T-cell (primary cell): ENCODE data around the gene BPNT1. TPM values are rescaled to one million over a fixed set of nuclear protein-coding genes. Genes with fewer than 3 reads are reported as not detected.
"Not testable (repeated sequence)": the region's sequence is repeated elsewhere in the genome, so short reads cannot be mapped to it uniquely, and the experiment has no call there.

Experiments
- ATAC-seq, 4 experiments: fragments of 200-7000 bp in 3 of 4; fragments of 150-1000 bp in 1 of 4; cut with Tn5 transposase; replicated peaks in 1 of 4; 1 replicate in 3 of 4; 2 replicates in 1 of 4; pipeline ENCODE4 v1.10.0; 2021; ENCODE audit warnings: moderate library complexity in 3 of 4, mild to moderate bottlenecking in 2 of 4, moderate number of reproducible peaks in 1 of 4
- CTCF ChIA-PET, 2 donors: fragments of 300-600 bp; sonication (Branson Sonifier 250); formaldehyde crosslinking; loops; one replicate each; lab custom pipeline; 2022; ENCODE audit warnings: antibody characterized with exemption in 2 of 2; lab: Charles Lee
- POLR2A ChIA-PET, 2 donors: fragments of 300-600 bp; sonication (Branson Sonifier 250); formaldehyde crosslinking; loops; one replicate each; lab custom pipeline; 2022; ENCODE audit warnings: antibody characterized with exemption in 2 of 2; lab: Charles Lee
- DNase-seq, 35 experiments: peaks; one replicate each; pipeline versions ENCODE4 v3.0.0 to v3.0.0-alpha.2; 2013 to 2023
- H3K27ac ChIP-seq: one replicate; pipeline ENCODE4 v1.5.1; 2013; ENCODE audit warnings: low read length
- H3K27me3 ChIP-seq, 2 experiments: replicated peaks in 1 of 2; 1 replicate in 1 of 2; 2 replicates in 1 of 2; pipeline versions ENCODE4 v1.6.1 to v1.7.0; 2013; ENCODE audit warnings: low read length in 1 of 2, mixed read lengths in 1 of 2; ENCODE audit not compliant: control insufficient read depth in 2 of 2, insufficient read depth in 2 of 2; ENCODE audit errors: extremely low read depth in 1 of 2
- H3K36me3 ChIP-seq, 2 donors: 1 replicate in 1 of 2; 2 replicates in 1 of 2; pipeline versions ENCODE4 v1.6.1 to v1.7.0; 2013; ENCODE audit warnings: low read length in 1 of 2; ENCODE audit not compliant: control insufficient read depth in 2 of 2, insufficient read depth in 1 of 2; ENCODE audit errors: extremely low read depth in 1 of 2
- H3K4me1 ChIP-seq, 2 experiments: 1 replicate in 1 of 2; 2 replicates in 1 of 2; pipeline versions ENCODE4 v1.6.1 to v1.7.0; 2013; ENCODE audit warnings: low read length in 2 of 2, mixed read lengths in 1 of 2; ENCODE audit not compliant: insufficient read depth in 2 of 2, control insufficient read depth in 1 of 2; ENCODE audit errors: extremely low read depth in 1 of 2
- H3K4me3 ChIP-seq, 2 donors: 1 replicate in 1 of 2; 2 replicates in 1 of 2; pipeline versions ENCODE4 v1.5.1 to v1.7.0; 2013; ENCODE audit warnings: mild to moderate bottlenecking in 2 of 2, low read length in 1 of 2, moderate library complexity in 1 of 2; ENCODE audit not compliant: control insufficient read depth in 1 of 2; ENCODE audit errors: extremely low read depth in 1 of 2
- H3K9me3 ChIP-seq: 2 replicates; pipeline ENCODE4 v1.7.0; 2013
- H3K27ac Mint-ChIP-seq, 2 donors: one replicate each; pipeline ENCODE4 v1.8.0; 2020 to 2021; ENCODE audit warnings: mild to moderate bottlenecking in 2 of 2, mixed read lengths in 2 of 2
- H3K27me3 Mint-ChIP-seq, 2 donors: one replicate each; pipeline ENCODE4 v1.8.0; 2021 to 2022; ENCODE audit warnings: mixed read lengths in 2 of 2
- H3K36me3 Mint-ChIP-seq: one replicate; pipeline ENCODE4 v1.8.0; 2021; ENCODE audit warnings: mixed read lengths
- H3K4me1 Mint-ChIP-seq, 3 donors: one replicate each; pipeline ENCODE4 v1.8.0; 2020 to 2022; ENCODE audit warnings: mixed read lengths in 3 of 3, mild to moderate bottlenecking in 1 of 3
- H3K4me3 Mint-ChIP-seq, 3 donors: one replicate each; pipeline ENCODE4 v1.8.0; 2020 to 2022; ENCODE audit warnings: mild to moderate bottlenecking in 3 of 3, mixed read lengths in 3 of 3, moderate library complexity in 3 of 3
- H3K9me3 Mint-ChIP-seq, 3 donors: one replicate each; pipeline ENCODE4 v1.8.0; 2020 to 2022; ENCODE audit warnings: mixed read lengths in 3 of 3
- WGBS: methylation state at CpG from one replicate; pipeline ENCODE4 v1.1.5; 2013; ENCODE audit warnings: missing lambda C conversion rate; ENCODE audit not compliant: insufficient coverage; 5-methylcytosine and 5-hydroxymethylcytosine counted together
- total RNA-seq, 35 experiments: library from RNA in 6 of 35; stranded (reverse) in 6 of 35; fragments of 120-200 nt in 1 of 35; gene quantifications; one replicate each; pipeline versions ENCODE4 v1.2.1 to v1.2.4 and lab custom pipeline; 2013 to 2026

Gene BPNT1
- total RNA-seq, 5 donors from 2014 or later (not counting 1 experiment from before 2014, with no cell fraction given), result 8.5 to 16.8 (median 14.3) TPM

DNA sequence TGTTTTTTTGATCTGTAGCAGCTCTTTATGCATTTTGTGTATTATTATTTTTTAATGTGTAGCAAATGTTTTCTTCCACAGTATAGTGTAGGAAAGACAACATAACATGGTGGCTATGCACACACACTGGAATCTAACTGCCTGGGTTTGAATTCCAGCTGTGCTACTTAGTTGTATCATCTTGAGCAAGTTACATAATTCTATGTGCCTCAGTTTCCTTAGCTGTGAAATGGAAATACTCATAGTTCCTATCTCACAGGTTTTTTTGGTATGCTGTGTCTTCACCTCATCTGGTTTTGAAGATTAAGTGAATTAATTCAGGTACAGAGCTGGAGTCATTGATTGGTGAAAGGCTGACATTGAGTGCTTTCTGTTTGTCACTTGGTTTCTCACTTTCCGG lies 3.1 kb upstream of the BPNT1 start:
- POLR2A ChIA-PET, result no interaction called here
- no CpG with 5 or more reads among the region's 1 CpG for WGBS
- peak overlapping the region in 1 of 2 donors; percentile 19 for H3K27ac Mint-ChIP-seq

DNA sequence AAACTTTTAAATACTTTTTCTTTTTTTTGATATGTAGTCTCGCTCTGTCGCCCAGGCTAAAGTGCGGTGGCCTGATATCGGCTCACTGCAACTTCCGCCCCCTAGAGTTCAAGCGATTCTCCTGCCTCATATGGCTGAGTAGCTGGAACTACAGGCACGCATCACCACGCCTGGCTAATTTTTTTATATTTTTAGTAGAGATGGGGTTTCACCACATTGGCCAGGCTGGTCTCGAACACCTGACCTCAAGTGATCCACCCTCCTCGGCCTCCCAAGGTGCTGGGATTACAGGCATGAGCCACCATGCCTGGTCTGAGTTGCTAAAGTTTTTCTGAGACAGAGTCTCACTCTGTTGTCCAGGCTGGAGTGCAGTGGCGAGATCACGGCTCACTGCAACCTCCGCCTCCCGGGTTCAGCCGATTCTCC lies 3.3 kb downstream of the BPNT1 start:
- H3K36me3 Mint-ChIP-seq, H3K27ac ChIP-seq, H3K27me3 Mint-ChIP-seq, H3K9me3 Mint-ChIP-seq, H3K36me3 ChIP-seq, POLR2A ChIA-PET, H3K27me3 ChIP-seq, CTCF ChIA-PET, H3K4me3 Mint-ChIP-seq, H3K27ac Mint-ChIP-seq, H3K9me3 ChIP-seq, ATAC-seq, H3K4me3 ChIP-seq, DNase-seq: not testable (repeated sequence)
- peaks cover 16 to 19% (median 18%) of the 10 kb centered on the region in 3 donors for H3K4me1 Mint-ChIP-seq
- H3K4me1 ChIP-seq, result peaks cover 9 to 16% of the 10 kb centered on the region in 2 experiments
- 98% methylated on average over 6 of the region's 15 CpGs for WGBS

More for the DNA sequence above, 3.1 kb upstream of the BPNT1 start:
- ATAC-seq (no peak), DNase-seq (no peak)
- H3K9me3 Mint-ChIP-seq, result no peaks in the 10 kb centered on the region
- H3K36me3 Mint-ChIP-seq, result peaks cover 5% of the 10 kb centered on the region
- Histone ChIP-seq H3K9me3 (no peaks in the 10 kb centered on the region), H3K4me1 (peaks cover 25 to 33% of the 10 kb centered on the region in 2 experiments), H3K4me3 (no peak overlapping the region), H3K36me3 (peaks cover 0 to 11% of the 10 kb centered on the region in 2 donors), H3K27ac (no peak overlapping the region), H3K27me3 (no peaks in the 10 kb centered on the region)
- H3K4me1 Mint-ChIP-seq, result peaks cover 19 to 46% (median 42%) of the 10 kb centered on the region in 3 donors
- H3K27me3 Mint-ChIP-seq, result no peaks in the 10 kb centered on the region
- CTCF ChIA-PET, result no interaction called here
- peak overlapping the region in 1 of 3 donors; percentile 13 for H3K4me3 Mint-ChIP-seq

DNA sequence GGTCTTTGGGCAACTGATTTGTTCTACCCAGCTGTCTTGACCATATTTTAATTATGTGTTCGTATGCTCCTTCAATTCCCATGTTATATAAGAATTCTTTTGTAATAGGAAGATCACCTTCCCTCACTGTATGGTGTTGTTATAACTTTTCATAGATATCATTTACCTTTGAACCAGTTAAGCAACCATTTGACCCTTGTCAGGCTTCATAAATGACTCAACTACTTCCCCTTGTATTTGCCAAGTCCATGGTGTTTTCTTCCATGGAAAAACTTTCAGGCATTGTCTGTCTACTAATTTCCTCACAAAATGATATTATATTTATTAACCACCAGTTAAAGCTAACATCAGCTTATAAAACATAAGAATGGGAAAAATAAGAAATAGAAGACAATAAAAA lies 5.1 kb downstream of the BPNT1 start:
- H3K9me3 Mint-ChIP-seq, result no peaks in the 10 kb centered on the region
- H3K4me3 ChIP-seq, result no peak overlapping the region
- DNase-seq (no peak), ATAC-seq (no peak)
- POLR2A ChIA-PET, result no interaction called here
- H3K4me3 Mint-ChIP-seq, result no peak overlapping the region
- H3K27ac Mint-ChIP-seq, result no peak overlapping the region
- H3K4me1 ChIP-seq, result peaks cover 6 to 8% of the 10 kb centered on the region in 2 experiments
- H3K27ac ChIP-seq, result no peak overlapping the region
- no peaks in the 10 kb centered on the region for H3K36me3 ChIP-seq
- no CpG with 5 or more reads among the region's 1 CpG for WGBS
- H3K4me1 Mint-ChIP-seq, result peaks cover 11 to 12% (median 11%) of the 10 kb centered on the region in 3 donors
- peaks cover 17% of the 10 kb centered on the region for H3K36me3 Mint-ChIP-seq
- no peaks in the 10 kb centered on the region for H3K27me3 Mint-ChIP-seq
- no peaks in the 10 kb centered on the region for H3K27me3 ChIP-seq
- no peaks in the 10 kb centered on the region for H3K9me3 ChIP-seq
- CTCF ChIA-PET, result interaction anchor here in 1 of 2 donors (0.8 kb wide), 1 partner anchor 35 kb away, joined by 3 read pairs; no protein-coding TSS in a partner anchor

DNA sequence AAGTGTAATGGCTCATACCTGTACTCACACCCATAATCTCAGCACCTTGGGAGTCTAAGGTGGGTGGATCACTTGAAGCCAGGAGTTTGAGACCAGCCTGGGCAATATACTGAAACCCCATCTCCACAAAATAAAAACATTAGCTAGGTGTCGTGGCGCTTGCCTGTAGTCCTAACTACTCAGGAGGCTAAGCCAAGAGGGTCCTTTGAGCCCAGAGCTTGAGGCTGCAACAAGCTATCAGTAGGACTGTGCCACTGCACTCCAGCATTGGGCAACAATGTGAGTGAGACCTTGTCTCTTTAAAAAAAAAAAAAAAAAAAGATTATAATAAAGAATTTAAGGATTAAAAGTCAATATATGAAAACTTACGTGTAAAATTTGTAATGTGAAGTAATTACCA lies 11.7 kb downstream of the BPNT1 start:
- H3K4me1 Mint-ChIP-seq, result peaks cover 0 to 2% (median 0%) of the 10 kb centered on the region in 3 donors

DNA sequence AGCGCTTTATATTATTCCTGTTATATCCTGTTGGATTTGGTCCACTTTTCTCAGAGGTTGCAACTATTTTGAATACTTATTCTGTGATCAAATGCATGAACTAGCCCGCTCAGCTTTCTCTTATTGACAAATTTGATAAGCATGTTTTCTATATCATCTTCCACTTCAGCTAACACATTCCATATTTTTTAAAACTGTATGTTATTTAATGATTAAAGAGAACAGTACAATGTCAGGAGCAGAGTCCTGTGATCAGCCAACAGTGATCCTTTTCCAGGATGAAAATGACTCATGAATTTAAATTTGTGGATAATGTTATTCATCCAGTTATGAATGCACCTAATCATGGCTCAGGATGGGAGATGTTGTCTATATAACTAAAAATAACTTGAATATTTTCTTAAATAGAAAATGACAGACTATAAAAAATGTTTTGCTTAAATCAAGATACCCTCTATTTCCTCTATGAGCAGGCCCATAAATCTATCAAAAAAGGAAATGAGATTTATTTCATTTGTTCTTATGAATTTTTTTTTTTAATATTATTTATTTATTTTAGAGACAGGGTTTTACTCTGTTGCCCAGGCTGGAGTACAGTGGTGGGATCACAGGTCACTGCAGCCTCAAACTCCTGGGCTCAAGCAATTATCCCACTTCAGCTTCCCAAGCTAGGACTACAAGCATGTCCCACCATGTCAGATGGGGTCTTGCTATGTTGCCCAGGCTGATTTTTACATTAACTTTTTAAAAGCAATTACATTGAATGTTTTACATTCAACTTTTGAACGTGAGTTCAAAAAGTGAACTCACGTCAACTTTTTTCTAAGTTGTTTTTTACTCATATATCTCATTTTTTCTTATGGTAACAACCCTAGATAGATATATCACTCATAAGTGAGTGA lies 12.5 kb downstream of the BPNT1 start:
- peaks cover 39% of the 10 kb centered on the region for H3K36me3 Mint-ChIP-seq
- H3K36me3 ChIP-seq, result peaks cover 3 to 15% of the 10 kb centered on the region in 2 donors
- no CpG with 5 or more reads among the region's 4 CpGs for WGBS
- no peak overlapping the region for H3K4me3 Mint-ChIP-seq
- H3K27me3 Mint-ChIP-seq, result no peaks in the 10 kb centered on the region
- ChIA-PET CTCF (interaction anchor here in 1 of 2 donors (0.6 kb wide), 1 partner anchor 136 kb away, joined by 3 read pairs; no protein-coding TSS in a partner anchor), POLR2A (interaction anchor here in 1 of 2 donors (0.6 kb wide), 1 partner anchor 37 kb away, joined by 7 read pairs; no protein-coding TSS in a partner anchor)
- no peak overlapping the region for H3K27ac Mint-ChIP-seq
- ATAC-seq (no peak), DNase-seq (no peak)
- no peak overlapping the region for H3K4me3 ChIP-seq
- H3K27me3 ChIP-seq, result no peaks in the 10 kb centered on the region
- no peaks in the 10 kb centered on the region for H3K9me3 ChIP-seq
- peaks cover 0 to 2% (median 0%) of the 10 kb centered on the region in 3 donors for H3K4me1 Mint-ChIP-seq
- no peak overlapping the region for H3K27ac ChIP-seq
- no peaks in the 10 kb centered on the region for H3K9me3 Mint-ChIP-seq
- H3K4me1 ChIP-seq, result no peaks in the 10 kb centered on the region

More for the DNA sequence above, 11.7 kb downstream of the BPNT1 start:
- DNase-seq (no peak), ATAC-seq (no peak)
- Mint-ChIP-seq H3K27ac (no peak overlapping the region), H3K4me3 (no peak overlapping the region), H3K36me3 (peaks cover 36% of the 10 kb centered on the region), H3K9me3 (no peaks in the 10 kb centered on the region), H3K27me3 (no peaks in the 10 kb centered on the region)
- ChIA-PET CTCF (no interaction called here), POLR2A (interaction anchor here in 1 of 2 donors (0.6 kb wide), 1 partner anchor 38 kb away, joined by 7 read pairs; no protein-coding TSS in a partner anchor)
- Histone ChIP-seq H3K9me3 (no peaks in the 10 kb centered on the region), H3K27me3 (no peaks in the 10 kb centered on the region), H3K36me3 (peaks cover 3 to 9% of the 10 kb centered on the region in 2 donors), H3K4me3 (no peak overlapping the region), H3K4me1 (no peaks in the 10 kb centered on the region), H3K27ac (no peak overlapping the region)
- no CpG with 5 or more reads among the region's 3 CpGs for WGBS

DNA sequence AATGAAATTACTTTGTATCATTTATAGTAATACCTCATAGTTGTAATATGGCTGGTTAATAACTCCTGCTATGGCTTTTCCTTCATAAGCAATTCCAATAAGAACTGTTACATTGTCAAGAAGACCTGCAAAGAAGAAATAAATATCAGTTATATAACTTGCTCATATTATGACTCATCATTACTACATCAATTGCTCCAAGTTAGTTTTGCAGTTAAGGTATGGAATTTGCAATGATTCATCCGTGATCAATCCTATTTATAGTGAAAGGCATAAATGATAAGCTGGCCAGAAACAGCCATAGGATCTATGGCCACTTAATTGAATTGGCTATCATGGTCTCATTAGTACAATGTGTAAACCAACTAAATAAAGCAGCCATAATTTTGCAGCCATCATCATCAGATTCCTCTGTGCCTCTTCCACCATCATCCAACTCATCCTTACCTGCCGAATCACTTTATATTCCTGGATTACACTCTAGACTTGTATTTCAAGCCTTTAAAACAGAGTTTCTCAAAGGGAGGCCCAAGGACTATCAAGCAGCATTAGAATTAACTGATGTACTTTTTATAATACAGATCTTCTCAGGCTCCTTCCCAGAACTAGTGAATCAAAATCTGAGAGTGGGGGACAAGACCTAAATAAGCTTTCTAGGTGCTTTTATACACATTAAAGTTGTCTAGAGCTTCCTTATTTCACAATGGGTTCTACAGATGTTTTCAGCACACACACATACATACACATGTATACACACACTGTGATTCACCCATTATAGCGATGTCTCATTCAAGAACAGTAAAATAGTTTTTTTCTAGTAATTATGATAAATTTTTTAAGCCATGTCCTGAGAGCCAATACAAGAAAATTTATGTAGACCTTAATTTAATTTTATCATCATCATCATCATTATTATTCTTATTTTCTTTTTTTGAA lies 22.1 kb downstream of the BPNT1 start:
- no CpG with 5 or more reads among the region's 3 CpGs for WGBS
- Mint-ChIP-seq H3K27ac (no peak overlapping the region), H3K4me3 (no peak overlapping the region), H3K9me3 (peaks cover 0 to 3% (median 2%) of the 10 kb centered on the region in 3 donors), H3K27me3 (no peaks in the 10 kb centered on the region), H3K4me1 (no peaks in the 10 kb centered on the region), H3K36me3 (peaks cover 40% of the 10 kb centered on the region)
- Histone ChIP-seq H3K27ac (no peak overlapping the region), H3K4me3 (no peak overlapping the region), H3K9me3 (no peaks in the 10 kb centered on the region), H3K36me3 (peaks cover 0 to 36% of the 10 kb centered on the region in 2 donors), H3K4me1 (no peaks in the 10 kb centered on the region), H3K27me3 (no peaks in the 10 kb centered on the region)
- DNase-seq (no peak), ATAC-seq (no peak)
- CTCF ChIA-PET, result no interaction called here
- POLR2A ChIA-PET, result interaction anchor here in 1 of 2 donors (0.6 kb wide), 2 partner anchors 23 to 42 kb away, joined by 3 to 4 read pairs; no protein-coding TSS in a partner anchor
